GM18502 (cell line): ENCODE results near the gene PHLPP1.
"Not testable (repeated sequence)": the region's sequence is repeated elsewhere in the genome, so short reads cannot be mapped to it uniquely, and the experiment has no call there.

Source experiments
- ATAC-seq: cut with Tn5 transposase; IDR thresholded peaks from one replicate; pipeline ENCODE4 v1.9.1; 2021; ENCODE audit warnings: mild to moderate bottlenecking; ENCODE audit not compliant: unreplicated experiment, poor library complexity

The PHLPP1 gene

GRCh38 chr18:62740650-62741049 lies 25.3 kb downstream of the PHLPP1 start:
- not testable (repeated sequence) for ATAC-seq

- ATAC-seq: no peak
Observed at GRCh38 chr18:62741118-62741566, 25.8 kb downstream of the PHLPP1 start.

GRCh38 chr18:62741584-62741983 lies 26.2 kb downstream of the PHLPP1 start:
- ATAC-seq: no peak

- ATAC-seq: no peak
Observed at GRCh38 chr18:62744076-62744968, 29.0 kb downstream of the PHLPP1 start.

GRCh38 chr18:62745089-62745751 lies 29.9 kb downstream of the PHLPP1 start:
- ATAC-seq: no peak

- ATAC-seq: no peak
Observed at GRCh38 chr18:62749389-62749788, 34.0 kb downstream of the PHLPP1 start.

- ATAC-seq: no peak
Observed at GRCh38 chr18:62751341-62751821, 36.0 kb downstream of the PHLPP1 start.

GRCh38 chr18:62751977-62752376 lies 36.6 kb downstream of the PHLPP1 start:
- ATAC-seq: no peak

- no peak for ATAC-seq
Observed at GRCh38 chr18:62754026-62754425, 38.7 kb downstream of the PHLPP1 start.

GRCh38 chr18:62755454-62755853 lies 40.1 kb downstream of the PHLPP1 start:
- no peak for ATAC-seq

GRCh38 chr18:62755946-62756345 lies 40.6 kb downstream of the PHLPP1 start:
- ATAC-seq: no peak

- no peak for ATAC-seq
Observed at GRCh38 chr18:62757399-62758010, 42.2 kb downstream of the PHLPP1 start.

- ATAC-seq: no peak
Observed at GRCh38 chr18:62758591-62758990, 43.2 kb downstream of the PHLPP1 start.

GRCh38 chr18:62759704-62760402 lies 44.5 kb downstream of the PHLPP1 start:
- no peak for ATAC-seq

GRCh38 chr18:62760403-62760734 lies 45.0 kb downstream of the PHLPP1 start:
- ATAC-seq: no peak

- no peak for ATAC-seq
Observed at GRCh38 chr18:62763101-62763521, 47.8 kb downstream of the PHLPP1 start.

GRCh38 chr18:62766266-62766665 lies 50.9 kb downstream of the PHLPP1 start:
- ATAC-seq: no peak

- no peak for ATAC-seq
Observed at GRCh38 chr18:62767321-62767720, 52.0 kb downstream of the PHLPP1 start.

- ATAC-seq: no peak
Observed at GRCh38 chr18:62767836-62768557, 52.7 kb downstream of the PHLPP1 start.

GRCh38 chr18:62768558-62768943 lies 53.2 kb downstream of the PHLPP1 start:
- no peak for ATAC-seq
